PFSK-1 (cell line): ENCODE data around the gene CNTNAP5.

Experiments
- FOXP2 ChIP-seq: optimal IDR thresholded peaks from 2 replicates; pipeline ENCODE3; 2011; ENCODE audit warnings: borderline replicate concordance, control low read depth, inconsistent platforms; ENCODE audit not compliant: insufficient read depth; ENCODE audit errors: extremely low read length, extremely low read depth
- POLR2AphosphoS5 ChIP-seq: IDR thresholded peaks from 2 replicates; pipeline ENCODE4 v1.6.1; 2012; ENCODE audit warnings: low read depth, mild to moderate bottlenecking, control low read depth, low read length, moderate library complexity
- REST ChIP-seq, 2 experiments: IDR thresholded peaks; 2 replicates each; pipeline versions ENCODE4 v1.6.1 to v1.8.0; 2011 to 2012; ENCODE audit warnings: low read depth in 2 of 2, low read length in 2 of 2, control low read depth in 1 of 2, inconsistent platforms in 1 of 2, mild to moderate bottlenecking in 1 of 2, moderate library complexity in 1 of 2; ENCODE audit not compliant: insufficient read depth in 1 of 2
- SIN3A ChIP-seq: IDR thresholded peaks from 2 replicates; pipeline ENCODE4 v1.6.1; 2012; ENCODE audit warnings: mild to moderate bottlenecking, low read length, moderate library complexity, borderline replicate concordance; ENCODE audit not compliant: insufficient read depth
- TAF1 ChIP-seq: IDR thresholded peaks from 2 replicates; pipeline ENCODE4 v1.6.1; 2012; ENCODE audit warnings: low read length, control low read depth, borderline replicate concordance; ENCODE audit not compliant: insufficient read depth

The CNTNAP5 gene

GRCh38 chr2:124213977-124214587 lies 189.0 kb downstream of the CNTNAP5 start:
- TF ChIP-seq SIN3A = no peak
- TF ChIP-seq REST (IDR thresholded peaks at IDR 0.05; ENCODE audit: insufficient read depth in 1 of 2, low read depth in 2 of 2, low read length in 2 of 2) = no peak
- no peak for TF ChIP-seq FOXP2
- no peak for TF ChIP-seq TAF1
- no peak for TF ChIP-seq POLR2AphosphoS5

- TF ChIP-seq FOXP2 (no peak), POLR2AphosphoS5 (no peak), SIN3A (no peak), TAF1 (no peak), REST (IDR thresholded peaks at IDR 0.05; ENCODE audit: insufficient read depth in 1 of 2, low read depth in 2 of 2, low read length in 2 of 2) (no peak)
Measured at GRCh38 chr2:124246170-124246569, 221.1 kb downstream of the CNTNAP5 start.

GRCh38 chr2:124248386-124248785 lies 223.3 kb downstream of the CNTNAP5 start:
- TF ChIP-seq SIN3A (no peak), REST (IDR thresholded peaks at IDR 0.05; ENCODE audit: insufficient read depth in 1 of 2, low read depth in 2 of 2, low read length in 2 of 2) (no peak), FOXP2 (no peak), TAF1 (no peak), POLR2AphosphoS5 (no peak)

GRCh38 chr2:124250433-124250832 lies 225.3 kb downstream of the CNTNAP5 start:
- no peak for TF ChIP-seq REST (IDR thresholded peaks at IDR 0.05; ENCODE audit: insufficient read depth in 1 of 2, low read depth in 2 of 2, low read length in 2 of 2)
- TF ChIP-seq POLR2AphosphoS5 = no peak
- no peak for TF ChIP-seq SIN3A
- no peak for TF ChIP-seq FOXP2
- no peak for TF ChIP-seq TAF1
